ENCODE measurements around the gene AK8. TPM values are rescaled to one million over a fixed set of nuclear protein-coding genes. Genes with fewer than 3 reads are reported as not detected.

The AK8 gene
- total RNA-seq, 2 experiments from 2014 or later: 0.39 TPM; not detected in 1

- POLR2A ChIA-PET: no interaction called here
- Mint-ChIP-seq H3K4me1 (ENCODE audit: low read depth) (peaks cover 30% of the 10 kb centered on the region), H3K27ac (no peak overlapping the region), H3K27me3 (ENCODE audit: low read depth) (no peaks in the 10 kb centered on the region), H3K9me3 (ENCODE audit: insufficient read depth) (no peaks in the 10 kb centered on the region), H3K36me3 (ENCODE audit: low read depth) (peaks cover 57% of the 10 kb centered on the region), H3K4me3 (no peak overlapping the region)
- no peak for DNase-seq
- CTCF ChIA-PET: interaction anchor here (1.1 to 1.4 kb wide), 2 partner anchors 8 to 26 kb away, joined by 3 read pairs; no protein-coding TSS in a partner anchor
- ATAC-seq: no peak
These were observed 196.5 kb downstream of the AK8 start for GRCh38 chr9:132681561-132681960.

GRCh38 chr9:132679946-132680625 lies 198.0 kb downstream of the AK8 start:
- ChIA-PET POLR2A (interaction anchor here (2.2 kb wide), 1 partner anchor 9 kb away, joined by 8 read pairs; the partner anchor contains the start of genes DDX31 and GTF3C4), CTCF (interaction anchor here (1.0 kb wide), 1 partner anchor 10 kb away, joined by 7 read pairs; the partner anchor contains the start of genes DDX31 and GTF3C4)
- Mint-ChIP-seq H3K4me3 (no peak overlapping the region), H3K27ac (no peak overlapping the region), H3K9me3 (ENCODE audit: insufficient read depth) (no peaks in the 10 kb centered on the region), H3K4me1 (ENCODE audit: low read depth) (peaks cover 32% of the 10 kb centered on the region), H3K36me3 (ENCODE audit: low read depth) (peaks cover 53% of the 10 kb centered on the region), H3K27me3 (ENCODE audit: low read depth) (no peaks in the 10 kb centered on the region)
- DNase-seq: no peak
- ATAC-seq: peak; percentile 49

- Mint-ChIP-seq H3K27me3 (ENCODE audit: low read depth) (no peaks in the 10 kb centered on the region), H3K4me3 (no peak overlapping the region), H3K4me1 (ENCODE audit: low read depth) (peaks cover 36% of the 10 kb centered on the region), H3K36me3 (ENCODE audit: low read depth) (peaks cover 47% of the 10 kb centered on the region), H3K27ac (no peak overlapping the region), H3K9me3 (ENCODE audit: insufficient read depth) (no peaks in the 10 kb centered on the region)
- ChIA-PET POLR2A (interaction anchor here (0.6 kb wide), 1 partner anchor 164 kb away, joined by 3 read pairs; no protein-coding TSS in a partner anchor), CTCF (interaction anchor here (1.0 to 1.2 kb wide), 2 partner anchors 11 to 223 kb away, joined by 3 to 4 read pairs; no protein-coding TSS in a partner anchor)
- DNase-seq (no peak), ATAC-seq (no peak)
These were observed 200.1 kb downstream of the AK8 start for GRCh38 chr9:132677976-132678375.

Other genes with a start within 250 kb of the AK8 start
- 10 to 100 TPM; 12.6 to 13.2 TPM for gene DDX31, start 208.3 kb downstream of the AK8 start, total RNA-seq
- gene GTF3C4, start 207.8 kb downstream of the AK8 start, total RNA-seq: 10 to 100 TPM; 12.2 to 13.0 TPM
- gene SPACA9, start 614 bp upstream of the AK8 start, total RNA-seq: 1 to 10 TPM; 6.0 to 7.7 TPM
- 10 to 100 TPM; 26.1 to 26.6 TPM for gene TSC1, start 66.3 kb upstream of the AK8 start, total RNA-seq
- not detected for gene GFI1B, start 100.4 kb upstream of the AK8 start, total RNA-seq
- gene GTF3C5, start 152.7 kb upstream of the AK8 start, total RNA-seq: 10 to 100 TPM; 89.3 to 95.7 TPM
- 1 to 10 TPM; 2.4 to 2.8 TPM for gene CEL, start 183.7 kb upstream of the AK8 start, total RNA-seq
- 100 to 1,000 TPM in 1 of 2 experiments, 10 to 100 TPM in 1; 85.7 to 102 TPM for gene RALGDS, start 243.0 kb upstream of the AK8 start, total RNA-seq